HEK293 (cell line): ENCODE measurements around the gene DPY30.

Source experiments
- CTCF ChIA-PET: fragments of 350-600 bp; formaldehyde crosslinking; extraction: SDS; loops from one replicate; lab custom pipeline; 2021; ENCODE audit warnings: antibody characterized with exemption; lab: Yijun Ruan, JAX
- POLR2A ChIA-PET: fragments of 300-600 bp; formaldehyde crosslinking; extraction: SDS; loops from one replicate; lab custom pipeline; 2020; ENCODE audit warnings: antibody characterized with exemption, inconsistent platforms; lab: Yijun Ruan, JAX
- H3K27ac ChIP-seq: fragments of 200-500 bp; sonication (Bioruptor generic); 2 replicates; pipeline ENCODE4 v1.5.1; 2014; ENCODE audit warnings: low read depth, low read length, control low read depth, inconsistent platforms; ENCODE audit errors: extremely low read depth
- H3K36me3 ChIP-seq, 2 experiments: fragments of 200-500 bp in 1 of 2; sonication (Bioruptor generic) in 1 of 2; 1 replicate in 1 of 2; 2 replicates in 1 of 2; pipeline ENCODE4 v1.5.1; 2014 to 2017; ENCODE audit warnings: inconsistent platforms in 2 of 2, low read length in 2 of 2; ENCODE audit not compliant: control insufficient read depth in 2 of 2, insufficient read depth in 1 of 2
- H3K4me1 ChIP-seq: fragments of 200-500 bp; sonication (Bioruptor generic); 2 replicates; pipeline ENCODE4 v1.5.1; 2014; ENCODE audit warnings: mild to moderate bottlenecking, low read length, inconsistent platforms; ENCODE audit not compliant: control insufficient read depth, insufficient read depth
- H3K4me3 ChIP-seq: 2 replicates; pipeline ENCODE4 v1.5.1; 2011; ENCODE audit warnings: low read depth, mild to moderate bottlenecking, control low read depth, low read length, moderate library complexity
- H3K9me3 ChIP-seq: fragments of 200-500 bp; sonication (Bioruptor generic); 2 replicates; pipeline ENCODE4 v1.5.1; 2014; ENCODE audit warnings: low read depth, low read length, inconsistent platforms; ENCODE audit not compliant: control insufficient read depth, insufficient read depth
- IKZF3 ChIP-seq: fragments of 450-650 bp; IDR thresholded peaks from 2 replicates; pipeline ENCODE4 v1.5.0; 2018; ENCODE audit warnings: missing biosample characterization, mild to moderate bottlenecking, missing genetic modification characterization, moderate library complexity
- SP2 ChIP-seq: fragments of 450-650 bp; formaldehyde crosslinking; IDR thresholded peaks from 2 replicates; pipeline ENCODE4 v1.5.1; 2016; ENCODE audit warnings: missing biosample characterization, missing genetic modification characterization
- ZNF155 ChIP-seq: fragments of 450-650 bp; formaldehyde crosslinking; IDR thresholded peaks from 2 replicates; pipeline ENCODE4 v1.5.1; 2016; ENCODE audit warnings: missing biosample characterization, missing genetic modification characterization
- ZNF169 ChIP-seq: fragments of 450-650 bp; formaldehyde crosslinking; IDR thresholded peaks from 2 replicates; pipeline ENCODE4 v1.5.1; 2016; ENCODE audit warnings: missing biosample characterization, missing genetic modification characterization
- ZNF266 ChIP-seq: fragments of 450-650 bp; formaldehyde crosslinking; IDR thresholded peaks from 2 replicates; pipeline ENCODE4 v1.5.1; 2016; ENCODE audit warnings: missing biosample characterization, missing genetic modification characterization, low read depth
- ZNF274 ChIP-seq, 2 experiments: fragments of 200-500 bp in 1 of 2; fragments of 450-650 bp in 1 of 2; sonication (Bioruptor generic) in 1 of 2; formaldehyde crosslinking in 1 of 2; IDR thresholded peaks; 2 replicates each; pipeline versions ENCODE4 v1.5.1 to v1.6.1; 2014 to 2016; ENCODE audit warnings: borderline replicate concordance in 1 of 2, inconsistent platforms in 1 of 2, low read length in 1 of 2, missing biosample characterization in 1 of 2, missing genetic modification characterization in 1 of 2
- ZNF473 ChIP-seq: fragments of 450-650 bp; formaldehyde crosslinking; IDR thresholded peaks from 2 replicates; pipeline ENCODE4 v1.5.1; 2017; ENCODE audit warnings: missing biosample characterization, missing genetic modification characterization
- ZNF529 ChIP-seq: fragments of 450-650 bp; formaldehyde crosslinking; IDR thresholded peaks from 2 replicates; pipeline ENCODE4 v1.5.1; 2017; ENCODE audit warnings: missing genetic modification characterization, missing biosample characterization; ENCODE audit not compliant: insufficient replicate concordance
- ZNF571 ChIP-seq: fragments of 450-650 bp; formaldehyde crosslinking; IDR thresholded peaks from 2 replicates; pipeline ENCODE4 v1.5.0; 2017; ENCODE audit warnings: missing biosample characterization, missing genetic modification characterization
- ZNF585B ChIP-seq: fragments of 450-650 bp; formaldehyde crosslinking; IDR thresholded peaks from 2 replicates; pipeline ENCODE4 v1.5.1; 2016; ENCODE audit warnings: missing biosample characterization, missing genetic modification characterization
- ZNF776 ChIP-seq: fragments of 450-650 bp; formaldehyde crosslinking; IDR thresholded peaks from 2 replicates; pipeline ENCODE4 v1.5.0; 2017; ENCODE audit warnings: missing biosample characterization, missing genetic modification characterization, borderline replicate concordance
- ZNF777 ChIP-seq: fragments of 450-650 bp; formaldehyde crosslinking; IDR thresholded peaks from 2 replicates; pipeline ENCODE4 v1.5.1; 2017; ENCODE audit warnings: missing biosample characterization, missing genetic modification characterization, borderline replicate concordance
- ZNF830 ChIP-seq: fragments of 450-650 bp; IDR thresholded peaks from 2 replicates; pipeline ENCODE4 v1.5.0; 2018; ENCODE audit warnings: missing biosample characterization, missing genetic modification characterization, low read depth, mild to moderate bottlenecking, moderate library complexity
- ZNF837 ChIP-seq: fragments of 450-650 bp; formaldehyde crosslinking; IDR thresholded peaks from 2 replicates; pipeline ENCODE4 v1.5.1; 2016; ENCODE audit warnings: missing biosample characterization, missing genetic modification characterization
- TF ChIP-seq, protein P1 (sequence below): fragments of 450-650 bp; formaldehyde crosslinking; conservative IDR thresholded peaks from 2 replicates; pipeline ENCODE4 v1.5.1; 2016; ENCODE audit warnings: low read depth, missing biosample characterization, missing genetic modification characterization
- TF ChIP-seq, protein P2 (sequence below): fragments of 450-650 bp; formaldehyde crosslinking; IDR thresholded peaks from 2 replicates; pipeline ENCODE4 v1.5.1; 2016; ENCODE audit warnings: missing biosample characterization, missing genetic modification characterization, borderline replicate concordance
- TF ChIP-seq, protein P3 (sequence below): fragments of 450-650 bp; formaldehyde crosslinking; IDR thresholded peaks from 2 replicates; pipeline ENCODE4 v1.5.1; 2017; ENCODE audit warnings: missing biosample characterization, missing genetic modification characterization
- TF ChIP-seq, protein P4 (sequence below): IDR thresholded peaks from 2 replicates; pipeline ENCODE4 v1.6.1; 2011; ENCODE audit warnings: mild to moderate bottlenecking, low read depth, low read length, borderline replicate concordance
- TF ChIP-seq, protein P5 (sequence below): fragments of 450-650 bp; formaldehyde crosslinking; IDR thresholded peaks from 2 replicates; pipeline ENCODE4 v1.5.1; 2016; ENCODE audit warnings: missing biosample characterization, missing genetic modification characterization

DPY30 gene

DNA sequence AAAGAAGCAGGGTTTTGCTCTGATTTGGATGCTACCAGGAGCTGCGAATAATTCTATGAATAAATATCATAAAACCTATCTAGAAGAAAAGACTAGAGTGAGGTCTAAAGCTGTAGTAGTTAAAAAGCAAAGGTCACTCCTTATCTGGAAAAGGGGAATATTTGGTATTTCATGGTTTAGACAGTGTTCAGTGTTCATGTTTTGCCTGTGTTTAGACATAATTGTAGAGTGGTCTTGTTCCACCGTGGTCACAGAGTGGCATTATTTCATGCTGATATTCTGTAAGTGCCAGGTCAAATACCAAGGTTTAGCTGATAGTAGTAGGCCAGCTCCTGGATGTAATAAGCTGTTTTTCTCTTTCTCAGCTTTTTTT lies 34.5 kb upstream of the DPY30 start:
- H3K27ac ChIP-seq: no peak overlapping the region
- H3K4me3 ChIP-seq: no peak overlapping the region
- CTCF ChIA-PET: interaction anchor here (1.3 kb wide), 1 partner anchor 11 kb away, joined by 4 read pairs; the partner anchor contains the start of gene SPAST
- no peaks in the 10 kb centered on the region for H3K4me1 ChIP-seq
- H3K36me3 ChIP-seq: no peaks in the 10 kb centered on the region; a peak in 2 of 3 replicates
- H3K9me3 ChIP-seq: no peaks in the 10 kb centered on the region
- no peak for TF ChIP-seq IKZF3 (tag by site-specific recombination)
- no peak for TF ChIP-seq ZNF776 (tag by site-specific recombination)
- no peak for TF ChIP-seq ZNF274 (IDR thresholded peaks at IDR 0.05; ENCODE audit: low read length)
- no peak for TF ChIP-seq ZNF274 (tag by site-specific recombination; IDR thresholded peaks at IDR 0.05; ENCODE audit: borderline replicate concordance)
- TF ChIP-seq ZNF585B: no peak
- POLR2A ChIA-PET: interaction anchor here (1.2 to 3.4 kb wide), 2 partner anchors 11 to 34 kb away, joined by 3 to 10 read pairs; partner anchors contain the start of genes DPY30 and SPAST

DNA sequence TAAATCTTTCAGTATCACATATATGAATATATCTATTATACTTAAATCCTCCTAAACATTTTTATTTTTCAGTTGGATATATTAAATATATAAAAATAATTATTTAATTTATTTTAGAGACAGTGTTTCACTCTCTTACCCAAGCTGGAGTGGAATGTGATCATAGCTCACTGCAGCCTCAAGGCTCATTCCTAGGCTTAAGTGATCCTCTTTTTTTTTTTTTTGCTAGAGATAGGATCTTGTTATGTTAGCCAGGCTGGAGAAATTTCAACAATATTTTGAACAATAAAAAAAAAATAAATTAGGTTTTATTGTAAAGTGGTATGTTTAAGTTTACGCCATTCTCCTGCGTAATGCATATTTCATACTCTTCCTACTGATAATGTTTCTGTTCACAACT lies 27.9 kb upstream of the DPY30 start:
- POLR2A ChIA-PET: interaction anchor here (0.8 kb wide), 1 partner anchor 28 kb away, joined by 4 read pairs; the partner anchor contains the start of gene DPY30
- no peak overlapping the region for H3K27ac ChIP-seq
- H3K4me1 ChIP-seq: no peaks in the 10 kb centered on the region; the same call in 1 of the 2 replicates
- TF ChIP-seq ZNF266 (tag by site-specific recombination) (no peak), ZNF777 (no peak), ZNF830 (tag by site-specific recombination) (no peak)
- no peak overlapping the region for H3K4me3 ChIP-seq
- H3K36me3 ChIP-seq: no peaks in the 10 kb centered on the region; a peak in 2 of 3 replicates
- H3K9me3 ChIP-seq: no peaks in the 10 kb centered on the region
- CTCF ChIA-PET: interaction anchor here (0.8 kb wide), 1 partner anchor 13 kb away, joined by 3 read pairs; no protein-coding TSS in a partner anchor

DNA sequence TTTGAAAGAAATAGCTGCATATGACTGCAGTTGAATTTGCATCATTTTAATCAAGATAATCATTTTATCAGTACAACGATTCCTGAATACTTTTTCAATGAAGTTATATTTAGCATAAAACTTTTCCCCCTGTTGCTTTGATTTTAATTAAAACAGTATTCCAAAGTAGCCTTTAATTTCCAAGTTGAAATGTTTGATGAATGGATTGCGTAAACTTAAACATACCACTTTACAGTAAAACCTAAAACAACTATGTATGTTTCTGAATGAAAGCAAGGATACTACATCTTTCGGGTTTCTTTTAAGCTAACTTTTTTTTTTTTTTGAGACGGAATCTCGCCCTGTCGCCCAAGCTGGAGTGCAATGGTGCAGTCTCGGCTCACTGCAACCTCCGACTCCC lies 25.1 kb upstream of the DPY30 start:
- TF ChIP-seq, protein P1, sequence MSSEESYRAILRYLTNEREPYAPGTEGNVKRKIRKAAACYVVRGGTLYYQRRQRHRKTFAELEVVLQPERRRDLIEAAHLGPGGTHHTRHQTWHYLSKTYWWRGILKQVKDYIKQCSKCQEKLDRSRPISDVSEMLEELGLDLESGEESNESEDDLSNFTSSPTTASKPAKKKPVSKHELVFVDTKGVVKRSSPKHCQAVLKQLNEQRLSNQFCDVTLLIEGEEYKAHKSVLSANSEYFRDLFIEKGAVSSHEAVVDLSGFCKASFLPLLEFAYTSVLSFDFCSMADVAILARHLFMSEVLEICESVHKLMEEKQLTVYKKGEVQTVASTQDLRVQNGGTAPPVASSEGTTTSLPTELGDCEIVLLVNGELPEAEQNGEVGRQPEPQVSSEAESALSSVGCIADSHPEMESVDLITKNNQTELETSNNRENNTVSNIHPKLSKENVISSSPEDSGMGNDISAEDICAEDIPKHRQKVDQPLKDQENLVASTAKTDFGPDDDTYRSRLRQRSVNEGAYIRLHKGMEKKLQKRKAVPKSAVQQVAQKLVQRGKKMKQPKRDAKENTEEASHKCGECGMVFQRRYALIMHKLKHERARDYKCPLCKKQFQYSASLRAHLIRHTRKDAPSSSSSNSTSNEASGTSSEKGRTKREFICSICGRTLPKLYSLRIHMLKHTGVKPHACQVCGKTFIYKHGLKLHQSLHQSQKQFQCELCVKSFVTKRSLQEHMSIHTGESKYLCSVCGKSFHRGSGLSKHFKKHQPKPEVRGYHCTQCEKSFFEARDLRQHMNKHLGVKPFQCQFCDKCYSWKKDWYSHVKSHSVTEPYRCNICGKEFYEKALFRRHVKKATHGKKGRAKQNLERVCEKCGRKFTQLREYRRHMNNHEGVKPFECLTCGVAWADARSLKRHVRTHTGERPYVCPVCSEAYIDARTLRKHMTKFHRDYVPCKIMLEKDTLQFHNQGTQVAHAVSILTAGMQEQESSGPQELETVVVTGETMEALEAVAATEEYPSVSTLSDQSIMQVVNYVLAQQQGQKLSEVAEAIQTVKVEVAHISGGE: no peak
- TF ChIP-seq ZNF473 (tag by site-specific recombination) (no peak), ZNF169 (tag by site-specific recombination) (no peak), ZNF155 (tag by site-specific recombination) (no peak), ZNF571 (tag by site-specific recombination) (no peak), SP2 (tag by site-specific recombination) (no peak), ZNF837 (tag by site-specific recombination) (no peak), ZNF529 (tag by site-specific recombination) (no peak)
- TF ChIP-seq, protein P2, sequence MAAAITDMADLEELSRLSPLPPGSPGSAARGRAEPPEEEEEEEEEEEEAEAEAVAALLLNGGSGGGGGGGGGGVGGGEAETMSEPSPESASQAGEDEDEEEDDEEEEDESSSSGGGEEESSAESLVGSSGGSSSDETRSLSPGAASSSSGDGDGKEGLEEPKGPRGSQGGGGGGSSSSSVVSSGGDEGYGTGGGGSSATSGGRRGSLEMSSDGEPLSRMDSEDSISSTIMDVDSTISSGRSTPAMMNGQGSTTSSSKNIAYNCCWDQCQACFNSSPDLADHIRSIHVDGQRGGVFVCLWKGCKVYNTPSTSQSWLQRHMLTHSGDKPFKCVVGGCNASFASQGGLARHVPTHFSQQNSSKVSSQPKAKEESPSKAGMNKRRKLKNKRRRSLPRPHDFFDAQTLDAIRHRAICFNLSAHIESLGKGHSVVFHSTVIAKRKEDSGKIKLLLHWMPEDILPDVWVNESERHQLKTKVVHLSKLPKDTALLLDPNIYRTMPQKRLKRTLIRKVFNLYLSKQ (tag by site-specific recombination): no peak
- TF ChIP-seq, protein P3, sequence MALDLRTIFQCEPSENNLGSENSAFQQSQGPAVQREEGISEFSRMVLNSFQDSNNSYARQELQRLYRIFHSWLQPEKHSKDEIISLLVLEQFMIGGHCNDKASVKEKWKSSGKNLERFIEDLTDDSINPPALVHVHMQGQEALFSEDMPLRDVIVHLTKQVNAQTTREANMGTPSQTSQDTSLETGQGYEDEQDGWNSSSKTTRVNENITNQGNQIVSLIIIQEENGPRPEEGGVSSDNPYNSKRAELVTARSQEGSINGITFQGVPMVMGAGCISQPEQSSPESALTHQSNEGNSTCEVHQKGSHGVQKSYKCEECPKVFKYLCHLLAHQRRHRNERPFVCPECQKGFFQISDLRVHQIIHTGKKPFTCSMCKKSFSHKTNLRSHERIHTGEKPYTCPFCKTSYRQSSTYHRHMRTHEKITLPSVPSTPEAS (tag by site-specific recombination): no peak
- TF ChIP-seq, protein P4, sequence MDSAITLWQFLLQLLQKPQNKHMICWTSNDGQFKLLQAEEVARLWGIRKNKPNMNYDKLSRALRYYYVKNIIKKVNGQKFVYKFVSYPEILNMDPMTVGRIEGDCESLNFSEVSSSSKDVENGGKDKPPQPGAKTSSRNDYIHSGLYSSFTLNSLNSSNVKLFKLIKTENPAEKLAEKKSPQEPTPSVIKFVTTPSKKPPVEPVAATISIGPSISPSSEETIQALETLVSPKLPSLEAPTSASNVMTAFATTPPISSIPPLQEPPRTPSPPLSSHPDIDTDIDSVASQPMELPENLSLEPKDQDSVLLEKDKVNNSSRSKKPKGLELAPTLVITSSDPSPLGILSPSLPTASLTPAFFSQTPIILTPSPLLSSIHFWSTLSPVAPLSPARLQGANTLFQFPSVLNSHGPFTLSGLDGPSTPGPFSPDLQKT: no peak
- TF ChIP-seq, protein P5, sequence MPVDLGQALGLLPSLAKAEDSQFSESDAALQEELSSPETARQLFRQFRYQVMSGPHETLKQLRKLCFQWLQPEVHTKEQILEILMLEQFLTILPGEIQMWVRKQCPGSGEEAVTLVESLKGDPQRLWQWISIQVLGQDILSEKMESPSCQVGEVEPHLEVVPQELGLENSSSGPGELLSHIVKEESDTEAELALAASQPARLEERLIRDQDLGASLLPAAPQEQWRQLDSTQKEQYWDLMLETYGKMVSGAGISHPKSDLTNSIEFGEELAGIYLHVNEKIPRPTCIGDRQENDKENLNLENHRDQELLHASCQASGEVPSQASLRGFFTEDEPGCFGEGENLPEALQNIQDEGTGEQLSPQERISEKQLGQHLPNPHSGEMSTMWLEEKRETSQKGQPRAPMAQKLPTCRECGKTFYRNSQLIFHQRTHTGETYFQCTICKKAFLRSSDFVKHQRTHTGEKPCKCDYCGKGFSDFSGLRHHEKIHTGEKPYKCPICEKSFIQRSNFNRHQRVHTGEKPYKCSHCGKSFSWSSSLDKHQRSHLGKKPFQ (tag by site-specific recombination): no peak
- Histone ChIP-seq H3K27ac (0 out of 2 replicates have a peak overlapping the region, but pooled peaks have one; percentile 81), H3K4me1 (no peaks in the 10 kb centered on the region; the same call in 1 of the 2 replicates), H3K9me3 (no peaks in the 10 kb centered on the region), H3K36me3 (no peaks in the 10 kb centered on the region; a peak in 1 of 3 replicates), H3K4me3 (peak overlapping the region; percentile 89)
- CTCF ChIA-PET: no interaction called here
- POLR2A ChIA-PET: interaction anchor here (3.7 to 3.8 kb wide), 2 partner anchors 24 to 101 kb away, joined by 38 to 104 read pairs; partner anchors contain the start of genes DPY30 and SLC30A6
